HCT116 (cell line): ENCODE data around the gene IQCK. TPM values are rescaled to one million over a fixed set of nuclear protein-coding genes. Genes with fewer than 3 reads are reported as not detected.

Experiments
- ATAC-seq: fragments of 200-7000 bp; cut with Tn5 transposase; 2 replicates; pipeline ENCODE4 v1.9.1; 2020; ENCODE audit warnings: mild to moderate bottlenecking, moderate library complexity
- BruUV-seq: library from RNA; stranded (reverse); fragments of 400-500 nt; replicated peaks from 2 replicates; lab custom pipeline; 2021; lab: Mats Ljungman, UMichigan
- CTCF ChIA-PET: fragments of 300-600 bp; sonication (Branson Sonifier 250); formaldehyde crosslinking; loops from one replicate; lab custom pipeline; 2021; ENCODE audit warnings: antibody characterized with exemption; lab: Charles Lee
- POLR2A ChIA-PET: fragments of 300-600, 350-600 bp; sonication (Branson Sonifier 250); formaldehyde crosslinking; loops from one replicate; lab custom pipeline; 2021; ENCODE audit warnings: antibody characterized with exemption; lab: Charles Lee
- RAD21 ChIA-PET, 2 experiments: fragments of 300-600 bp; sonication (Branson Sonifier 250); formaldehyde crosslinking; loops; one replicate each; lab custom pipeline; 2023; ENCODE audit warnings: low total read pairs in 2 of 2; ENCODE audit not compliant: uncharacterized antibody in 2 of 2, unreplicated experiment in 2 of 2, low non-redundant PET in 1 of 2; lab: Charles Lee
- DNase-seq: peaks from one replicate; pipeline ENCODE4 v3.0.0-alpha.2; 2010; ENCODE audit warnings: low read depth, low spot score
- H2AFZ ChIP-seq: fragments of 200-600 bp; shearing (Covaris generic), sonication (generic); 2 replicates; pipeline ENCODE4 v1.6.1; 2017; ENCODE audit warnings: low read depth, mixed run types, mixed read lengths, antibody characterized with exemption, low read length; ENCODE audit not compliant: poor library complexity, severe bottlenecking
- H3K27ac ChIP-seq: 2 replicates; pipeline ENCODE4 v1.5.1; 2012; ENCODE audit warnings: low read depth, low read length
- H3K27me3 ChIP-seq: fragments of 200-600 bp; sonication (generic); 2 replicates; pipeline ENCODE4 v1.6.1; 2016; ENCODE audit warnings: mixed run types, low read length, mixed read lengths; ENCODE audit not compliant: insufficient read depth
- H3K36me3 ChIP-seq, 2 experiments: fragments of 200-500 bp in 1 of 2; fragments of 200-600 bp in 1 of 2; sonication (Bioruptor generic) in 1 of 2; sonication (generic) in 1 of 2; 2 replicates each; pipeline versions ENCODE4 v1.5.1 to v1.6.1; 2014 to 2016; ENCODE audit warnings: low read length in 2 of 2, inconsistent platforms in 1 of 2, mixed read lengths in 1 of 2, mixed run types in 1 of 2; ENCODE audit not compliant: insufficient read depth in 2 of 2, control insufficient read depth in 1 of 2
- H3K4me1 ChIP-seq, 2 experiments: fragments of 200-600 bp in 1 of 2; sonication (generic) in 1 of 2; 2 replicates each; pipeline versions ENCODE4 v1.5.1 to v1.6.1; 2012 to 2017; ENCODE audit warnings: low read length in 2 of 2, inconsistent platforms in 1 of 2, mild to moderate bottlenecking in 1 of 2, mixed read lengths in 1 of 2, mixed run types in 1 of 2, moderate library complexity in 1 of 2; ENCODE audit not compliant: insufficient read depth in 2 of 2, control insufficient read depth in 1 of 2
- H3K4me2 ChIP-seq: fragments of 200-600 bp; sonication (generic); 2 replicates; pipeline ENCODE4 v1.6.1; 2017; ENCODE audit warnings: mixed run types, low read length, mixed read lengths
- H3K4me3 ChIP-seq, 2 experiments: fragments of 200-600 bp in 1 of 2; sonication (generic) in 1 of 2; replicated peaks in 1 of 2; 2 replicates each; pipeline ENCODE4 v1.5.1; 2011 to 2016; ENCODE audit warnings: low read length in 2 of 2, control low read depth in 1 of 2, low read depth in 1 of 2, mild to moderate bottlenecking in 1 of 2, mixed read lengths in 1 of 2, mixed run types in 1 of 2
- H3K79me2 ChIP-seq: fragments of 200-600 bp; sonication (generic); 2 replicates; pipeline ENCODE4 v1.6.1; 2017; ENCODE audit warnings: mild to moderate bottlenecking, mixed run types, low read length, moderate library complexity, mixed read lengths; ENCODE audit not compliant: insufficient read depth
- H3K9ac ChIP-seq: fragments of 200-600 bp; sonication (generic); 2 replicates; pipeline ENCODE4 v1.6.1; 2016; ENCODE audit warnings: low read length, mixed read lengths
- H3K9me2 ChIP-seq: fragments of 200-600 bp; sonication (generic), shearing (Covaris generic); 2 replicates; pipeline ENCODE4 v1.6.1; 2017; ENCODE audit warnings: mixed run types, mild to moderate bottlenecking, moderate library complexity; ENCODE audit not compliant: insufficient read depth
- H3K9me3 ChIP-seq, 2 experiments: fragments of 200-500 bp in 1 of 2; fragments of 200-600 bp in 1 of 2; sonication (Bioruptor generic) in 1 of 2; sonication (generic) in 1 of 2; 2 replicates each; pipeline ENCODE4 v1.6.1; 2014 to 2017; ENCODE audit warnings: low read length in 2 of 2, mixed read lengths in 2 of 2, inconsistent platforms in 1 of 2, low read depth in 1 of 2, mild to moderate bottlenecking in 1 of 2, mixed run types in 1 of 2, moderate library complexity in 1 of 2; ENCODE audit not compliant: control insufficient read depth in 1 of 2, insufficient read depth in 1 of 2
- H4K20me1 ChIP-seq: fragments of 200-600 bp; sonication (generic), shearing (Covaris generic); 2 replicates; pipeline ENCODE4 v1.6.1; 2017; ENCODE audit warnings: mixed run types, mild to moderate bottlenecking, moderate library complexity; ENCODE audit not compliant: insufficient read depth
- CBX3 ChIP-seq: IDR thresholded peaks from 2 replicates; pipeline ENCODE4 v1.6.1; 2012; ENCODE audit warnings: low read depth
- CEBPB ChIP-seq: IDR thresholded peaks from 2 replicates; pipeline ENCODE4 v1.6.1; 2012; ENCODE audit warnings: low read depth
- CTCF ChIP-seq, 3 experiments: fragments of 200-600 bp in 1 of 3; sonication (generic) in 1 of 3; IDR thresholded peaks in 2 of 3; conservative IDR thresholded peaks in 1 of 3; 2 replicates each; pipeline ENCODE4 v1.5.1; 2012 to 2017; ENCODE audit warnings: low read depth in 2 of 3, low read length in 2 of 3, antibody characterized with exemption in 1 of 3, borderline replicate concordance in 1 of 3, control low read depth in 1 of 3, mild to moderate bottlenecking in 1 of 3, mixed read lengths in 1 of 3, mixed run types in 1 of 3, moderate library complexity in 1 of 3; ENCODE audit not compliant: insufficient read depth in 1 of 3
- EZH2phosphoT487 ChIP-seq: fragments of 200-600 bp; IDR thresholded peaks from 2 replicates; pipeline ENCODE4 v1.6.1; 2018; ENCODE audit warnings: antibody characterized with exemption, borderline replicate concordance
- REST ChIP-seq: IDR thresholded peaks from 2 replicates; pipeline ENCODE4 v1.6.1; 2012; ENCODE audit warnings: low read depth
- SP1 ChIP-seq: IDR thresholded peaks from 2 replicates; pipeline ENCODE4 v1.6.1; 2012; ENCODE audit warnings: low read depth
- ZBTB33 ChIP-seq: IDR thresholded peaks from 2 replicates; pipeline ENCODE4 v1.6.1; 2011; ENCODE audit warnings: mild to moderate bottlenecking, low read length, moderate library complexity; ENCODE audit not compliant: insufficient replicate concordance; ENCODE audit errors: extremely low read depth
- ZNF274 ChIP-seq: fragments of 200-500 bp; sonication (Bioruptor generic); IDR thresholded peaks from 2 replicates; pipeline ENCODE4 v1.6.1; 2014; ENCODE audit warnings: mild to moderate bottlenecking, low read depth, low read length, inconsistent platforms
- intact Hi-C: fragments of 100-400 bp; cut with micrococcal nuclease; formaldehyde crosslinking; loops from 2 replicates; pipeline ENCODE4 v1.10.0; 2022
- total RNA-seq: library from RNA; stranded (reverse); gene quantifications from one replicate; pipeline ENCODE4 v1.2.1, GENCODE V29; 2021; ENCODE audit not compliant: unreplicated experiment

The IQCK gene
- total RNA-seq, 1 experiment from 2014 or later: 11.8 TPM

GRCh38 chr16:19696961-19697360 lies 21.1 kb upstream of the IQCK start:
- Histone ChIP-seq H3K79me2 (no peaks in the 10 kb centered on the region), H3K4me1 (peaks cover 12% of the 10 kb centered on the region in 2 experiments), H4K20me1 (no peaks in the 10 kb centered on the region), H3K36me3 (0 out of 4 replicates have a peak, but pooled peaks cover 0 to 15% of the 10 kb centered on the region in 2 experiments), H2AFZ (no peak overlapping the region), H3K27me3 (no peaks in the 10 kb centered on the region), H3K9ac (no peak overlapping the region), H3K27ac (no peak overlapping the region; the same call in 1 of the 2 replicates), H3K4me3 (no peak overlapping the region), H3K4me2 (peak overlapping the region; percentile 8; the same call in 1 of the 2 replicates), H3K9me3 (no peaks in the 10 kb centered on the region), H3K9me2 (no peaks in the 10 kb centered on the region)
- BruUV-seq: no TSS peak
- no peak for ATAC-seq
- CTCF ChIA-PET: interaction anchor here (0.6 kb wide), 1 partner anchor 16 kb away, joined by 3 read pairs; no protein-coding TSS in a partner anchor
- RAD21 ChIA-PET: no interaction called here
- intact Hi-C loops: no loop called here
- POLR2A ChIA-PET: interaction anchor here (0.6 kb wide), 1 partner anchor 135 kb away, joined by 3 read pairs; no protein-coding TSS in a partner anchor
- TF ChIP-seq REST: no peak
- no peak for TF ChIP-seq EZH2phosphoT487
- TF ChIP-seq SP1: no peak
- no peak for TF ChIP-seq CBX3
- TF ChIP-seq CTCF (IDR thresholded peaks at IDR 0.05 in 2 of 3, conservative IDR thresholded peaks at IDR 0.05 in 1 of 3; ENCODE audit: borderline replicate concordance in 1 of 3, insufficient read depth in 1 of 3, low read depth in 2 of 3, low read length in 2 of 3): no peak
- TF ChIP-seq CEBPB: no peak
- TF ChIP-seq ZNF274: no peak
- no peak for TF ChIP-seq ZBTB33
- DNase-seq: no peak
